K562 (cell line): ENCODE measurements around the gene NR1H3. TPM values are rescaled to one million over a fixed set of nuclear protein-coding genes. Genes with fewer than 3 reads are reported as not detected.

Experiments used
- ARID1B ChIP-seq: fragments of 450-650 bp; IDR thresholded peaks from 2 replicates; pipeline ENCODE4 v1.6.1; 2016; ENCODE audit warnings: antibody characterized with exemption, mild to moderate bottlenecking, inconsistent platforms
- ARID4B ChIP-seq: sonication (generic); formaldehyde crosslinking; IDR thresholded peaks from 2 replicates; pipeline ENCODE4 v1.8.0; 2022; ENCODE audit warnings: mild to moderate bottlenecking, missing genetic modification reagents
- CCNT2 ChIP-seq: IDR thresholded peaks from 2 replicates; pipeline ENCODE4 v1.6.1; 2011; ENCODE audit warnings: borderline replicate concordance, low read depth, mild to moderate bottlenecking, moderate library complexity, mixed read lengths, low read length; ENCODE audit not compliant: insufficient read length; ENCODE audit errors: extremely low read depth
- CHD1 ChIP-seq: fragments of 200-600 bp; sonication (generic); IDR thresholded peaks from one replicate; pipeline ENCODE4 v1.6.1; 2012; ENCODE audit warnings: mild to moderate bottlenecking, moderate library complexity, low read length, inconsistent platforms
- CREB1 ChIP-seq, 2 experiments: sonication (generic) in 1 of 2; formaldehyde crosslinking in 1 of 2; IDR thresholded peaks; 2 replicates each; pipeline versions ENCODE4 v1.6.1 to v1.8.0; 2012 to 2022; ENCODE audit warnings: inconsistent platforms in 1 of 2, mild to moderate bottlenecking in 1 of 2, missing genetic modification reagents in 1 of 2, moderate library complexity in 1 of 2
- ESRRA ChIP-seq: fragments of 450-650 bp; IDR thresholded peaks from 2 replicates; pipeline ENCODE4 v1.6.1; 2014; ENCODE audit warnings: low read depth, mild to moderate bottlenecking, moderate library complexity, borderline replicate concordance
- FOXO4 ChIP-seq: fragments of 450-650 bp; formaldehyde crosslinking; IDR thresholded peaks from 2 replicates; pipeline ENCODE4 v1.4.0; 2020; ENCODE audit warnings: mild to moderate bottlenecking, moderate library complexity
- HDAC1 ChIP-seq, 2 experiments: fragments of 450-650 bp; IDR thresholded peaks; 2 replicates each; pipeline ENCODE4 v1.6.1; 2016 to 2017; ENCODE audit warnings: inconsistent platforms in 1 of 2, mild to moderate bottlenecking in 1 of 2, moderate library complexity in 1 of 2
- IFI16 ChIP-seq: fragments of 250-450 bp; sonication (Bioruptor Pico); IDR thresholded peaks from 2 replicates; pipeline ENCODE4 v2.1.2; 2022; ENCODE audit warnings: mild to moderate bottlenecking, inconsistent platforms
- KDM4B ChIP-seq, 2 experiments: fragments of 450-650 bp in 1 of 2; sonication (generic) in 1 of 2; IDR thresholded peaks; 2 replicates each; pipeline ENCODE4 v1.6.1; 2016 to 2017; ENCODE audit warnings: borderline replicate concordance in 2 of 2, antibody characterized with exemption in 1 of 2, low read depth in 1 of 2, mild to moderate bottlenecking in 1 of 2
- PCBP1 ChIP-seq: fragments of 200-400 bp; formaldehyde crosslinking; IDR thresholded peaks from 2 replicates; pipeline ENCODE4 v1.6.1; 2018; ENCODE audit warnings: mild to moderate bottlenecking, low read depth, low read length; ENCODE audit not compliant: poor library complexity, severe bottlenecking
- PTRF ChIP-seq: fragments of 450-650 bp; IDR thresholded peaks from 2 replicates; pipeline ENCODE4 v1.6.1; 2016; ENCODE audit warnings: mild to moderate bottlenecking, missing genetic modification characterization, missing compliant biosample characterization
- TEAD4 ChIP-seq, 2 experiments: sonication (generic) in 1 of 2; formaldehyde crosslinking in 1 of 2; IDR thresholded peaks; 2 replicates each; pipeline versions ENCODE4 v1.6.1 to v1.8.0; 2012 to 2022; ENCODE audit warnings: borderline replicate concordance in 1 of 2, inconsistent platforms in 1 of 2, low read length in 1 of 2, mild to moderate bottlenecking in 1 of 2, missing genetic modification reagents in 1 of 2
- ZNF830 ChIP-seq: fragments of 250-450 bp; sonication (Bioruptor Pico); IDR thresholded peaks from 2 replicates; pipeline ENCODE4 v1.5.0; 2021; ENCODE audit warnings: mild to moderate bottlenecking
- polyA plus RNA-seq, 8 experiments: library from polyadenylated mRNA; depleted of rRNA in 4 of 8; stranded (reverse) in 5 of 8; unstranded in 3 of 8; fragments of >200 nt; fragmentation: Nextera tagmentation in 2 of 8; fragmentation: Illumina TruSeq in 1 of 8; extraction: Ambion mirVana in 2 of 8; extraction: Trizol in 1 of 8; gene quantifications; 2 replicates each; pipeline versions ENCODE4 v1.2.1 to v1.2.3, GENCODE V29; 2011 to 2014; ENCODE audit warnings: inconsistent platforms in 1 of 8, missing spikeins in 1 of 8
- total RNA-seq, 7 experiments: library from RNA; depleted of rRNA in 6 of 7; stranded (reverse); fragments of >200 nt in 6 of 7; fragmentation: Illumina TruSeq in 2 of 7; extraction: Trizol in 2 of 7; gene quantifications; 2 replicates each; pipeline versions ENCODE4 v1.2.1 to v1.2.3, GENCODE V29; 2011 to 2021; ENCODE audit warnings: low replicate concordance in 1 of 7
- TF ChIP-seq, protein P1 (sequence below): fragments of 250-450 bp; sonication (Bioruptor Pico); IDR thresholded peaks from 2 replicates; pipeline ENCODE4 v1.4.0; 2020; ENCODE audit warnings: borderline replicate concordance
- TF ChIP-seq, protein P2 (sequence below): fragments of 250-450 bp; sonication (Bioruptor Pico); IDR thresholded peaks from 2 replicates; pipeline ENCODE4 v1.4.0; 2020

The NR1H3 gene
- total and polyA plus RNA-seq, 9 of the 15 experiments (the other 6 are each of a cell fraction or from before 2014, with no cell fraction given), result 8.2 to 26.0 (median 11.9) TPM

- no peak for TF ChIP-seq ARID4B (CRISPR knock-in tag)
- no peak for TF ChIP-seq PTRF
- TF ChIP-seq TEAD4 (IDR thresholded peaks at IDR 0.05; ENCODE audit: low read length), result 0 out of 2 replicates have a peak, but pooled peaks have one; percentile 38
- no peak for TF ChIP-seq TEAD4 (CRISPR knock-in tag; IDR thresholded peaks at IDR 0.05; ENCODE audit: borderline replicate concordance)
- peak; percentile 54; the same call in 1 of the 2 replicates for TF ChIP-seq CREB1 (IDR thresholded peaks at IDR 0.05)
- peak; percentile 48; the same call in 1 of the 2 replicates for TF ChIP-seq CREB1 (CRISPR knock-in tag; IDR thresholded peaks at IDR 0.05)
- TF ChIP-seq, protein P1, sequence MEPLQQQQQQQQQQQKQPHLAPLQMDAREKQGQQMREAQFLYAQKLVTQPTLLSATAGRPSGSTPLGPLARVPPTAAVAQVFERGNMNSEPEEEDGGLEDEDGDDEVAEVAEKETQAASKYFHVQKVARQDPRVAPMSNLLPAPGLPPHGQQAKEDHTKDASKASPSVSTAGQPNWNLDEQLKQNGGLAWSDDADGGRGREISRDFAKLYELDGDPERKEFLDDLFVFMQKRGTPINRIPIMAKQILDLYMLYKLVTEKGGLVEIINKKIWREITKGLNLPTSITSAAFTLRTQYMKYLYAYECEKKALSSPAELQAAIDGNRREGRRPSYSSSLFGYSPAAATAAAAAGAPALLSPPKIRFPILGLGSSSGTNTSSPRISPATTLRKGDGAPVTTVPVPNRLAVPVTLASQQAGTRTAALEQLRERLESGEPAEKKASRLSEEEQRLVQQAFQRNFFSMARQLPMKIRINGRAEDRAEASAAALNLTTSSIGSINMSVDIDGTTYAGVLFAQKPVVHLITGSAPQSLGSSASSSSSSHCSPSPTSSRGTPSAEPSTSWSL, result no peak
- TF ChIP-seq ZNF830 (CRISPR knock-in tag), result no peak
- TF ChIP-seq, protein P2, sequence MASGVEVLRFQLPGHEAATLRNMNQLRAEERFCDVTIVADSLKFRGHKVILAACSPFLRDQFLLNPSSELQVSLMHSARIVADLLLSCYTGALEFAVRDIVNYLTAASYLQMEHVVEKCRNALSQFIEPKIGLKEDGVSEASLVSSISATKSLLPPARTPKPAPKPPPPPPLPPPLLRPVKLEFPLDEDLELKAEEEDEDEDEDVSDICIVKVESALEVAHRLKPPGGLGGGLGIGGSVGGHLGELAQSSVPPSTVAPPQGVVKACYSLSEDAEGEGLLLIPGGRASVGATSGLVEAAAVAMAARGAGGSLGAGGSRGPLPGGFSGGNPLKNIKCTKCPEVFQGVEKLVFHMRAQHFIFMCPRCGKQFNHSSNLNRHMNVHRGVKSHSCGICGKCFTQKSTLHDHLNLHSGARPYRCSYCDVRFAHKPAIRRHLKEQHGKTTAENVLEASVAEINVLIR (CRISPR knock-in tag), result 0 out of 2 replicates have a peak, but pooled peaks have one; percentile 45
- peak; percentile 5 for TF ChIP-seq PCBP1
- no peak for TF ChIP-seq FOXO4
- TF ChIP-seq ESRRA, result peak; percentile 84; the same call in 1 of the 2 replicates
- 0 out of 2 replicates have a peak, but pooled peaks have one; percentile 7 for TF ChIP-seq ARID1B
- no peak for TF ChIP-seq CCNT2
- peak in 1 of 2 experiments; percentile 27; a peak in 2 of 4 replicates for TF ChIP-seq HDAC1 (IDR thresholded peaks at IDR 0.05)
- TF ChIP-seq IFI16 (CRISPR knock-in tag), result no peak
- peak; percentile 50 for TF ChIP-seq CHD1
- TF ChIP-seq KDM4B (IDR thresholded peaks at IDR 0.05; ENCODE audit: borderline replicate concordance in 2 of 2, low read depth in 1 of 2), result no peak
These were observed 12.8 kb downstream of the NR1H3 start (continued) for GRCh38 chr11:47270331-47271271.
